Measurements from ENCODE around the gene RSAD1. TPM values are rescaled to one million over a fixed set of nuclear protein-coding genes. Genes with fewer than 3 reads are reported as not detected.

RSAD1 gene
- total RNA-seq, 1 donor from 2014 or later, result 9.7 TPM

DNA sequence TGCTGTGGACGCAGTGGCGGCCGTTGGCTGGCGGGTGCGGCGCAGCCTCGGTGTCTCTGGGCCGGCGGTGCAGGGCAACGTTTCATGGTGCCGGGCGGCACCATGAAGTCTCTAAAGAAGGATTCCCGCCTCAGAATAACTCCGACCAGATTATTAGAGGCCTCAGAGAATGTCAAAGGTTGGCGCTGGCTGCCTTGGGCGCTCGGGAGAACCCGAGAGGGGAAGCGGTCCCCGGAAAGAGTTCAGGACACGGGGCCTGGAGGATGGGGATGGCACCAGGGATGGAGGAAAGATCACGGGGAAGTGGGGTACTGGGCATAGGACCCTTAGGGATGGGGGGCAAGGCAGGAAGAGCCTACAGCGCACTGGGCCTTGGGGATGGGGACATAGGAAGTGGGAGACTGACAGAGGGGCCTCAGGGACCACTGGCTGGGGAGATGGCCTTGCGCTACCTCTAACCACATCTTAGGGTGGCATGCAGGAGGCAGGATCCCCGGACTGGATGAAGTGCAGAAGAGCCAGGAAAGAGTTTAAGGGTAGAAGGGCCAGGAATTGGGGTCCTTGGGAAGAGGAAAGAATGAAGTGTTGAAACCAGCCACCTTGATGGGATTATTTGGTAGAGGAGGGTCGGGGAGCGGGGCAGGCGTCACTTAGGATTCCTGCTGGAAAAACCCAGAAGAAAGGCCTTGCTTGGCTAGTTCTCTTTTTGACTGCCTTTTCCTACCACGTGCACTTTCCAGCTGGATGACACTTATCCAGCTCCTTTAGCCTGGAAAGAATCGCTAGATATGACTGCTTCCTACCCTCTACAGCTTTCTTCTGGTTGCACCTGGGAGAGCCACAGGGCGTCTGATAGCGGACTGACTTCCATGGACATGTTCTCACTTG, 30.2 kb downstream of the RSAD1 start:
- no peak for DNase-seq (ENCODE audit: low spot score)
- Mint-ChIP-seq H3K27ac (no peak overlapping the region), H3K27me3 (ENCODE audit: insufficient read depth, low read depth) (peaks cover 26% of the 10 kb centered on the region), H3K36me3 (no peaks in the 10 kb centered on the region), H3K4me1 (peaks cover 48% of the 10 kb centered on the region), H3K4me3 (peak overlapping the region; percentile 69), H3K9me3 (no peaks in the 10 kb centered on the region)
- peak overlapping the region; percentile 63 for H3K4me3 ChIP-seq
- H3K4me2 ChIP-seq, result peak overlapping the region; percentile 96
- TF ChIP-seq, protein P1, sequence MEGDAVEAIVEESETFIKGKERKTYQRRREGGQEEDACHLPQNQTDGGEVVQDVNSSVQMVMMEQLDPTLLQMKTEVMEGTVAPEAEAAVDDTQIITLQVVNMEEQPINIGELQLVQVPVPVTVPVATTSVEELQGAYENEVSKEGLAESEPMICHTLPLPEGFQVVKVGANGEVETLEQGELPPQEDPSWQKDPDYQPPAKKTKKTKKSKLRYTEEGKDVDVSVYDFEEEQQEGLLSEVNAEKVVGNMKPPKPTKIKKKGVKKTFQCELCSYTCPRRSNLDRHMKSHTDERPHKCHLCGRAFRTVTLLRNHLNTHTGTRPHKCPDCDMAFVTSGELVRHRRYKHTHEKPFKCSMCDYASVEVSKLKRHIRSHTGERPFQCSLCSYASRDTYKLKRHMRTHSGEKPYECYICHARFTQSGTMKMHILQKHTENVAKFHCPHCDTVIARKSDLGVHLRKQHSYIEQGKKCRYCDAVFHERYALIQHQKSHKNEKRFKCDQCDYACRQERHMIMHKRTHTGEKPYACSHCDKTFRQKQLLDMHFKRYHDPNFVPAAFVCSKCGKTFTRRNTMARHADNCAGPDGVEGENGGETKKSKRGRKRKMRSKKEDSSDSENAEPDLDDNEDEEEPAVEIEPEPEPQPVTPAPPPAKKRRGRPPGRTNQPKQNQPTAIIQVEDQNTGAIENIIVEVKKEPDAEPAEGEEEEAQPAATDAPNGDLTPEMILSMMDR (IDR thresholded peaks at IDR 0.05), result no peak
- TF ChIP-seq EZH2 (IDR thresholded peaks at IDR 0.05) (no peak), EZH2phosphoT487 (IDR thresholded peaks at IDR 0.05) (no peak)
- no peak overlapping the region for H3K9ac ChIP-seq
- H3K27me3 ChIP-seq, result no peaks in the 10 kb centered on the region
- H3K4me1 ChIP-seq, result peaks cover 2% of the 10 kb centered on the region
- H3K79me2 ChIP-seq (ENCODE audit: low read depth), result no peaks in the 10 kb centered on the region
- no peaks in the 10 kb centered on the region for H4K20me1 ChIP-seq (ENCODE audit: low read depth)
- peaks cover 25% of the 10 kb centered on the region for H3F3A ChIP-seq (ENCODE audit: low read depth)
- peak overlapping the region; percentile 87 for H2AFZ ChIP-seq (replicated peaks)
- peak overlapping the region; percentile 24 for H3K27ac ChIP-seq
- no peaks in the 10 kb centered on the region for H3K36me3 ChIP-seq
- no peaks in the 10 kb centered on the region for H3K9me3 ChIP-seq (ENCODE audit: low read depth)

DNA sequence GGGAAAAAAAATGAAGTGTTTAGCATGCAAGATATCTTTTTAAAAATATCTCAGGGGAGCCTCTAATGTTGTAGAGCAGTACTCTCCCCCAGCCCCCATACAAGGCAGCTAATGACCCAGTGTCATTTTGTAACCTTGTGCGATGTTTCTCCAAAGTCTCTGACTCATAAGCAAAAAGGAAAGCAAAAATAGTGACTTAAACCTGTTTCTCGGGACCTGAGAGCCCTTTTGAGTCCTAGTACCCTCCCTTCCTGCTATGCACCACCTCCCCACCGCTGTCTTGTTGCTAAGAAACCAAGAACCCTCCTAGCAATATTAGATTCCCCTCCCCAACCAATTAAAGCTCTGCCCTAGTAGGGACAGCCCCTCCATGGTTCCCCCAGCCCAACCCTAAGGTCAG, 32.4 kb downstream of the RSAD1 start:
- Histone ChIP-seq H3F3A (ENCODE audit: low read depth) (peaks cover 21% of the 10 kb centered on the region), H3K79me2 (ENCODE audit: low read depth) (no peaks in the 10 kb centered on the region), H3K4me1 (peaks cover 11% of the 10 kb centered on the region), H4K20me1 (ENCODE audit: low read depth) (no peaks in the 10 kb centered on the region), H3K36me3 (no peaks in the 10 kb centered on the region), H3K27me3 (no peaks in the 10 kb centered on the region), H2AFZ (replicated peaks) (no peak overlapping the region), H3K4me3 (no peak overlapping the region), H3K27ac (no peak overlapping the region), H3K9ac (no peak overlapping the region), H3K4me2 (no peak overlapping the region), H3K9me3 (ENCODE audit: low read depth) (no peaks in the 10 kb centered on the region)
- no peak overlapping the region for H3K27ac Mint-ChIP-seq
- H3K4me3 Mint-ChIP-seq, result peak overlapping the region; percentile 43
- no peaks in the 10 kb centered on the region for H3K36me3 Mint-ChIP-seq
- TF ChIP-seq EZH2phosphoT487 (IDR thresholded peaks at IDR 0.05), result no peak
- H3K27me3 Mint-ChIP-seq (ENCODE audit: insufficient read depth, low read depth), result peaks cover 23% of the 10 kb centered on the region
- peaks cover 54% of the 10 kb centered on the region for H3K4me1 Mint-ChIP-seq
- H3K9me3 Mint-ChIP-seq, result no peaks in the 10 kb centered on the region
- DNase-seq (ENCODE audit: low spot score), result no peak

DNA sequence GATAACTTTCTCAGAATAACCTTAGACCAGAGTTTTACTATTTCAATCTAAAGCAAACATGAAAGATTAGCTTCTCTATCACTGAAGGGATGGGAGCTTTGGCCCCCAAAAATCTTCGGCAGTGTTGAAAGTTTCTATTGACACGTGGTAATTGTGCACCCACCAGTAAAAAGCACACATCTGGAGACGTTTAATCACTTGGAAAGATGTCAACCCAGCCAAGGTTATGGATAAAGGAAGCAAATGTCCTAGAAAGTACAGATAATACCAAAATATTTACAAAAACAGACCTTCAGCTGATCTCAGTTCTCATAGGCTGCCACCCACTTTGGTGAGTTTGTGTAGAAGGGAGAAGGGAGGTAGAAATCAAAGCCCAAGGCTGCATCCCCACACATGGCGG, 34.8 kb downstream of the RSAD1 start:
- peaks cover 52% of the 10 kb centered on the region for H3K4me1 Mint-ChIP-seq
- Histone ChIP-seq H3K4me2 (no peak overlapping the region), H3K4me3 (no peak overlapping the region), H3K4me1 (peaks cover 11% of the 10 kb centered on the region), H3K36me3 (no peaks in the 10 kb centered on the region), H4K20me1 (ENCODE audit: low read depth) (no peaks in the 10 kb centered on the region), H2AFZ (replicated peaks) (no peak overlapping the region), H3K27ac (no peak overlapping the region), H3F3A (ENCODE audit: low read depth) (peaks cover 11% of the 10 kb centered on the region), H3K79me2 (ENCODE audit: low read depth) (no peaks in the 10 kb centered on the region), H3K9me3 (ENCODE audit: low read depth) (no peaks in the 10 kb centered on the region), H3K27me3 (no peaks in the 10 kb centered on the region), H3K9ac (no peak overlapping the region)
- H3K27me3 Mint-ChIP-seq (ENCODE audit: insufficient read depth, low read depth), result peaks cover 24% of the 10 kb centered on the region
- H3K36me3 Mint-ChIP-seq, result no peaks in the 10 kb centered on the region
- no peak for DNase-seq (ENCODE audit: low spot score)
- TF ChIP-seq EZH2 (IDR thresholded peaks at IDR 0.05), result no peak
- TF ChIP-seq EZH2phosphoT487 (IDR thresholded peaks at IDR 0.05), result no peak
- TF ChIP-seq, protein P1 (IDR thresholded peaks at IDR 0.05), result no peak
- no peak overlapping the region for H3K4me3 Mint-ChIP-seq
- peak overlapping the region; percentile 8 for H3K27ac Mint-ChIP-seq
- H3K9me3 Mint-ChIP-seq, result no peaks in the 10 kb centered on the region

DNA sequence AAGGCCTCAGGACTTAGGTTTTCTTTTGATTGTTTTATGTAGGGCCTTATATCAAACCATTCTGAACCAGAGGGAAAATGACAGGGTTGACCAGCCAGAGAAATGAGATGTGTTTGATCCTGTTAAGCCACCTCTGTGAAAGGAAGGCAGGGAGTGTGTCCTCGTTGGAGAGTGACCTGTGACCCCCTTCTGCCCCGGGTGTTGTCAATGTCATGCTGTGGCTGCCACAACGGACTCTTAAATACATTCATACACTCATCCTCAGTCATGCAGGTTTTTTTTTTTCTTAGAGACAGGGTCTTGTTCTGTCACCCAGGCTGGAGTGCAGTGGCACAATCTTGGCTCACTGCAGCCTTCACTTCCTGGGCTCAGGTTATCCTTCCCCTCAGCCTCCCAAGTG, 35.7 kb downstream of the RSAD1 start:
- H3K4me3 Mint-ChIP-seq, result no peak overlapping the region
- H4K20me1 ChIP-seq (ENCODE audit: low read depth), result no peaks in the 10 kb centered on the region
- H3K4me1 Mint-ChIP-seq, result peaks cover 52% of the 10 kb centered on the region
- no peak overlapping the region for H3K4me3 ChIP-seq
- no peaks in the 10 kb centered on the region for H3K36me3 Mint-ChIP-seq
- no peaks in the 10 kb centered on the region for H3K9me3 Mint-ChIP-seq
- no peaks in the 10 kb centered on the region for H3K9me3 ChIP-seq (ENCODE audit: low read depth)
- H2AFZ ChIP-seq (replicated peaks), result no peak overlapping the region
- peak overlapping the region; percentile 22 for H3K4me2 ChIP-seq
- H3K27ac Mint-ChIP-seq, result peak overlapping the region; percentile 57
- peaks cover 6% of the 10 kb centered on the region for H3F3A ChIP-seq (ENCODE audit: low read depth)
- no peak overlapping the region for H3K27ac ChIP-seq
- no peaks in the 10 kb centered on the region for H3K79me2 ChIP-seq (ENCODE audit: low read depth)
- H3K27me3 ChIP-seq, result no peaks in the 10 kb centered on the region
- no peak overlapping the region for H3K9ac ChIP-seq
- no peaks in the 10 kb centered on the region for H3K36me3 ChIP-seq
- TF ChIP-seq, protein P1 (IDR thresholded peaks at IDR 0.05), result no peak
- TF ChIP-seq EZH2phosphoT487 (IDR thresholded peaks at IDR 0.05) (no peak), EZH2 (IDR thresholded peaks at IDR 0.05) (no peak)
- peaks cover 21% of the 10 kb centered on the region for H3K27me3 Mint-ChIP-seq (ENCODE audit: insufficient read depth, low read depth)
- H3K4me1 ChIP-seq, result peaks cover 11% of the 10 kb centered on the region
- no peak for DNase-seq (ENCODE audit: low spot score)

Data from neural progenitor cell (in vitro differentiated cells).